ENCODE results near the gene NTRK2.

NTRK2 gene

DNA sequence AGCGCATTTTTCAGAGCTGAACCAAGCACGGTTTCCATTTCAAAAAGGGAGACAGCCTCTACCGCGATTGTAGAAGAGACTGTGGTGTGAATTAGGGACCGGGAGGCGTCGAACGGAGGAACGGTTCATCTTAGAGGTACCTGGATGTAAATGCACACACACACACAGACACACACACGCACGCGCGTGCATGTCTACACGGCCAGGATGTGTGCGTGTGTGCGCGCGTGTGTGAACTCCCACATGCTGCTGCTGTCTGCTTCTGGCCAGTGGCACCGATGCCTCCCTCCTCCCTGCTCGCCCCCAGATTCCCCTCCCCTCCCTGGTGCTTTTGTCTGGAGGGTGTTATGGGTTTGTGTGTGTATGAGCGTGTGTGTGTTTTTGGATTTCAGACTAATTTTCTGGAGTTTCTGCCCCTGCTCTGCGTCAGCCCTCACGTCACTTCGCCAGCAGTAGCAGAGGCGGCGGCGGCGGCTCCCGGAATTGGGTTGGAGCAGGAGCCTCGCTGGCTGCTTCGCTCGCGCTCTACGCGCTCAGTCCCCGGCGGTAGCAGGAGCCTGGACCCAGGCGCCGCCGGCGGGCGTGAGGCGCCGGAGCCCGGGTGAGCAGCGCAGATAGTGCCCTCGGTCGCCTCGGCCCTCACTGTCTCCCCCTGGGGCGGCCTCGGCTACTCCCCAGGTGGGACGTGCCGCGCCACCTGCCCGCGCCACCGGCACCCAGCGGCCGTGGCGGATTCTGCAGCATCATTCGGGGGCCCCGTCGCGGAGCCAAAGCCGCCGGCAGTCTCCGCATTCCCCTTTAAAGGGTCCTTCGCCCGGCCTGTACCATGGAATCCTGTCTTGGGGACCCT, at the start of gene NTRK2:
NTRK2 (plus strand) TSS at position 442 of the 850 bp plus-strand sequence. CDS start 1,020 bp downstream, outside the sequence.
- DNase-seq, result peak; percentile 17

DNA sequence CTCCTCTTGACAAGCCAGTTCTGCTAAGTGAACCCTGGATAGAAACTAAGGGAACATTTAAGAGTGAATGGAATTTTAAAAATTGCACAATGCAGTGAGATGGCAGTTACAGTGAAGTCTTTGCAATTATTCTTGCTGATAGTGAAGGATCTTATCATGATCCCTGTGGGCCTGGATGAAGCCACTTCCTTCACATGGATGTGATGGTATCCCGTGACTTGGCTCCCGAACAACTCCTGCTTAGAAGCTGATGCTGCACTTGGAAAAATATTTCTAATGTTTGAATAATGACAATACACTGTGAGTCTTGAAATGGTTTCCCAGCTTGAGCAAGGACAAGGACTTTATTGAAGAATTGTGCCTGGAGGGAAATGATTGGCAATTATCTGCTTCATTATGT, 49.2 kb upstream of the NTRK2 start:
- no peak for DNase-seq

DNA sequence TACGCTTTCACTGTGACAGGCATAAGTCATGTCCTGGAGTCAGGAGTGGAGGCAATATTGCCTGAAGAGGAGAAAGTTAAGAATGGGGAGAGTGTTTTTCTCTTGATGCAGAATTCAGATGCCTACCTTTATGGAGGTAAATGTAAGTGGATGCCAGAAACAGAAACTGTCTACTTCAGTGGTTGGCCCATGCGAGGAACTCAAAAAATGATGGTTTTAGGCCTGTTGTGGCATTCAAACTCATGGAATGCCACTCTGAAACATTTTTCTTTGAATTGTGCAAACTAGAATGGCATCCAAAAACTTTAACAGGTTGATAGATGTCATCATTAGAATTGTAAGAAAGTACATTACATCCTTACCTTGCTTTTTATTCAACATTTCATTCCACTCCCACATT, 47.7 kb upstream of the NTRK2 start:
- DNase-seq, result no peak

DNA sequence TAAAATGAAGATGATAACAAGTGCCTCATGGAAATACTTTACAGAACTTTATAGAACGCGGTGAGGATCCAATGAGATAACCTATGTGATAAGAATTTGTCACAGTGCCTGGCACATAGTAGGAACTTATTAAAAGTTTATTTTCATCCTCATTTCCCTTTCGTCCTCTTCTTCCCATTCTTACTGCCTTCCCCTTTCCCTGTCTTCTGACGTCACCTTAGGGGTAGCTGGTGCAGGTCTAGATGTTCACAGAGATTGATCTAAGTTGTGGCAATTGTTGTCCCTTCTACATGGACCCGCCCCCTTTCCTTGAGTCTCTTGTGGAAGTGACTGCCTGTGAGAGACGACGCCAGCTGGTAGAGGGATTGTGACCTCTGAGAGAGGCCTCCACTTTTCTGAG, 46.5 kb upstream of the NTRK2 start:
- no peak for DNase-seq

DNA sequence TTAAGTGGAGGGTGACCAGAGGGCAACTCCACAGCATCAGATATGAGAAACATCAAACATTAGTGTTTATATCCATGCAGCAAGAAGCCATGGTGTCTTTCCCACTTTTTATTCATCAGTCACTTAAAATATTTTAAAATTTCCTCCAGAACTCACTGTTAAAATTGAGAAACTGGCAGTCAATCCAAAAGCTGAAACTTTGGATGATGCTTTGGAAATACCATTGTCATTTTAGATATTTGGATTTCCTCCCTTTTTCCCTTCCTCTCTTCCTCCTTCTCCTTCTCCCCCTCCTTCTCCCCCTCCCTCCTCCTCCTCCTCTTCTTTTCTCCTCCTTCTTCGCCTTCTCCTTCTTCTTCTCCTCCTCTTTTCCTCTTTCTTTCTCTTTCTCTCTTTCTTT, 33.1 kb upstream of the NTRK2 start:
- no peak for DNase-seq

DNA sequence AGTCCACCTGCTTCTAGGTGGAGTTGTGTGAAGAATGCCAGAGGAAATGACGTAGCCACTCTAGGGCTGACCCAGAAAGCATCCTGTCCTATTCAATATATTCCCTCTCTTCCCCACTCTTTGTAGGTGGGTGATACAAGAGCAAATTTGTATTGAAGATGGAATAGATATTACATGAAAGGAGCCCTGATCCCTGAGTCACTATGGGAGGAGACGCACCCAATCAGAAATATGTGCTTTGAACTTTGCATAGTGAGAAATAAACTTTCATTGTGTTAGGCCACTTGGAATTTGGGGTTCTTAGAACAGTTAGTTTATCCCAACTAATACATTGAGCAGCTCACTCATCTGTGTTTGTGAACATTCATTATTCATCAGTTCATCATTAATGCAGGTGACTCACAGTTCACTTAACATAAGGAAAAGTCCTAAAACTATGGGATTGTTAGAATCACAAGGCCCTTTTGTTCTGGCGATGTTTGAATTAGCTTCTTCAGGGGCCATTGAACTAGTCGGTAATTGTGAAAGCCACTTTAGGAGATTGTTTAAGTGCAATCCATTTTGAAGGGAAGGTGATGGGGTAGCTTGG, 26.9 kb upstream of the NTRK2 start:
- DNase-seq, result no peak

DNA sequence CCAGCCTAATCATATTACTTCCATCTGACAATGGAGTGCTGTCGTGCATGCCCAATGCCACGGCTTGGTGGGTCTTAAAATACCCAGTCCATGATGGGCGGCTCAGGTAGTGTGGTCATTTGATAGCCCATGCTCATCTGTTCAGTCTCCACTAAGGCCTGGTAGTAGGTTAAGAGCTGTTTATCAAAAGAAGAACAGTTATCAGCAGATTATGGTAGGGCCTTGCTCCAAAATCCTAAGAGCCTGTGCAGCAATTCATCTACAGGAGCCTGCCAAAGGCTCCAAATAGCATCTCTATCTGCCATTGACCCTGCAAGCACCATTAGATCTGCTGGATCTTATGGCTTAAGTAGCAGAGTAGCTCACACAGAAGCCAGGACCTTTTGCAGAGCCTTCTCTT, 21.8 kb upstream of the NTRK2 start:
- no peak for DNase-seq

DNA sequence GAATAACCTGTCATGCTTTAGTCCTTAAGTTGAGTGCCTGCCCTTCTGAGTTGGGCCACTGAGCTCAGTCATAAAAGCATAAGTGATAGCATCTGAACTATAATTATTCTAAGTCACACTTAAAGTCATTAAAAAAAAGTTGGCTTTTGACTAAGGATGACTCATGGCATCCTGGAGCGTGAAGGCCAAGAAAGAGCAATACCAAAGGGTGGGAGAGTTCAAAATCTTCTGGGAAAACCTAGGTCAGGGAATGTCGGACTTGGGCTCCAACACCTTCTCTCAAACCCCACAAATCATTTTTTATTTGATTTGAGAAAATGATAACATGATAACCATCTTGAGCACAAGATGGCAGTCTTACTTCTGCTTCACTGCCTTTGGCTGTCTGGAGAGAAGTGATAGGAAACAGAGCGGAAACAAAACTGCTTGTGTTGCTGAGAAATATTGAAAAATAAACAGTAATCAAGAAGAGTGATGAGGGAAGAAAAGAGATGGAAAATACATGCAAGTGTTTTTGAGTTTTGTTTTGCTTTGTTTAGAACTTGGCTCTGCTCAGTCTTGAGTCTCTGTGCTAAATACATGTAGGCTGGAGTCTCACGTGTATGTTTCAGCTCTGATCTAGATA, 16.9 kb upstream of the NTRK2 start:
- no peak for DNase-seq

DNA sequence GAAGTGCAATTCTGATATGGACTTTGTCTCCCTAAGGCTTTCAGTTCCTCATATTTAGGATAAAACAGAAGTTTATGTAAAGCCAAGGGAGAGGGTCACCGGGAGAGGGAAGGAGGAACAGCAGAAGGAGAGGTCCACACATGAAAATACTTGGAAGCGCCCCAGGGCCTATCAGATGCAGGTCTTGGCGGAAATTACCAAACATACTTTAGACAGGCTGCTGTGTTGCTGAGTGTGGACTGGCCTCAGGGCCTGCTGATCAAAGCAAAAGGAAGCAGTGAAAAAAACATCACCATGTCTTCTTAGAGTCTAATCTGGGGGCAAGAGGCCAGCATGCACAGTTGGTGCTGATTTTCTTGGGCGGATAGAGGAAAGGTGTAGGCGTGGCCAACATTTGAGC, 14.1 kb upstream of the NTRK2 start:
- no peak for DNase-seq

DNA sequence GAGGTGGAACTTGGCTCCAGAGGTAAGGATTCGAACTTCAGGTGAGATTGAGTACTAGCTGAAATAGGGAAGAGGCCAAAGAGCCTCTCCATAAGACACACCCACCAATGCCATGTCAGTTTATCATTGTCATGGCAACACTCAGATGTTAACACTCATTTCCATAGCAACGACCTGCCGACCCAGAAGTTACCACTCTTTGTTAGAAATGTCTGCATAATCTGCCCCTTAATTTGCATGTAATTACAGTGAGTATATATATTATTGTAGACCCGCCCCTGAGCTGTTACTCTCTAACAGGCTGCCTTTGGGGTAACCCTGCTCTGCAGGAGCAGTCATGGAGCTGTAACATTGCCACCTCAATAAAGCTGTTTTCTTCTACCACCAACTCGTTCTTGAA, 10.2 kb upstream of the NTRK2 start:
- no peak for DNase-seq

DNA sequence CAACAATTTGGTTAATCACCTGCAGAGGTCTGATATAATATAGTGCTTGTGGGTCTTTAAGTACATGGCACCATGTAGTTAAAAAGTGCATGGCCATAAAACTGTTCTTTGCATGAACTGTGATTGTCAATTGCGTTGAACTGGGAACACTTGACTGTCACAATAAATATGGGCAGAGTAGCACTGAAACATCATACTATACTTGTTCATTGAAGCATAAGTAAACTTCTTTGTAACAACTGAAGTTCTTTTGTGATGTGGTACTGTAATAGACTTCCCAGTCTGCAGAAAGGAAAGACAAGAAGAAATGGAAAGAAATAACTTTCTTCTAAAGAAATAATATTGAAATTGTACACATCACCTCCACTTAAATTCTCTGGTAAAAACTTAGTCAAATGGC, 9.8 kb upstream of the NTRK2 start:
- no peak for DNase-seq

DNA sequence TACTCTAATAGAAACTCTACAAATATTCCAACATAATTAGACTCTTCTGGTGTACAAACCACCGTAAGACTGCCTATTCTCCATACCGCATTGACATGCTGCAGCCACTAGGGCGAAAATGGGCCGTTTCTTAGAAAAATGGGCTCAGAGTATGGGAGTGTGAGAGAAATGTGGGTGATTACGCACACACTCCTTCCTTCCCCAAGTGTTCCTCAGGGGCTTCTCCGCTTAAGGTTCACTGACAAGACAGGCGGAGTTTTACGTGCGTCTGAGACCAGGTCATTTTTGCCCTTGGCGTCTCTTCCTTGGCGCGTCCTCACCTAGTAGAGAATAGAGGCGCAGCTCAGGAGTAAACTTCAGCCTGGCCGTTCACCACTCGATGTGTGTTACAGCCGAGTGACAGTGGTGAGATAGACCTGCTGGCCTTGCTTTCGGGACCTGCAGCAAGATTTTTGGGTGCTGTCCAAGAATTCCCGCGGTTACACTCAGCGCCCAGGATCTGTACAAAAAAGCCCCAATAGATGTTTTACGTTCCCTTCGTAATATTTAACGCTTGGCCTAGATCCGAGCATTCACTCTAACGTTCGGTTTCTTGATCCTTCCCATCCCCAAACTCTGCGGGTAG, 1.8 kb upstream of the NTRK2 start:
- DNase-seq, result no peak

DNA sequence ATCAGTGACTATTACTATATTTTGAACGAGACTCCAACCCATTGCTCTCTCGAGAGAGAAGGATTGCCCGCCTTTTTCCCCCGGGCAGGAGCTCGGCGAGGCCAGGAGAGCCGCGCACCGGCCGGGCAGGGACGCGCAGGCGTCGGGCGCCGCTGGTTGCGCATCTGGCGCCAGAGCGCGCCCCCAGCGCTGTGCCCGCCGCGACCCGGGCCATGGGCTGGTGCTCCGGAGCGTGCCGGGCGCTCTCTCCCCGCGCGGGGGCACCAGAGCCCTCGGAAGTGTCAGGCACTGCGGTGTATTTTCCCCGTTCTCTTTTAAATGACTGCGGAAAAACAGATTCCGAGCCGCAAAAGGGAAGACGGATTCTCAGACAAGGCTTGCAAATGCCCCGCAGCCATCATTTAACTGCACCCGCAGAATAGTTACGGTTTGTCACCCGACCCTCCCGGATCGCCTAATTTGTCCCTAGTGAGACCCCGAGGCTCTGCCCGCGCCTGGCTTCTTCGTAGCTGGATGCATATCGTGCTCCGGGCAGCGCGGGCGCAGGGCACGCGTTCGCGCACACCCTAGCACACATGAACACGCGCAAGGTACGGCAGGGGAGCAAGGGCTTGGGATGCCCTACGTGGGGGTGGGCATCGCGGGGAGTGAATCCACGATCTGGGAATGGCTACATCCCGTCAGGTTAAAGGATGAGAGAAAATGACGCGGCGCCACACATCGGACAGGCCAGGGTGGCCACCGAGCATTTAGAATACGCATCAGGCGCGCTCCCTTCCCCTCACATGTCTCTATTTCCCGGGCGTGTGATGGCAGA, 1.1 kb upstream of the NTRK2 start:
- peak; percentile 73 for DNase-seq

DNA sequence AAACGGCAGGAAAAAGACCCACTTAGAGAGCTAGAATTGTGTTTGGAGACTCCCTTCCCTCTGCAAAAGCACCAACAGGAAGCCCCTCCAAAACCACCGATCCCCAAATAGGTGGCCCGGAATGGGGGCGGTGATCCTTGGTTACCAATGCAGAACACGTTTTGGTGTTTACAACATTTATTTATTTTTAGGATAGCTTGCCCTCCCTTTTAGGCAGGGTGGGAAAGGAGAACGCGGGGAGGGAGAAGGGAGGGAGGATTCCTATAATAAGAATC, 579 bp upstream of the NTRK2 start:
- DNase-seq, result no peak

DNA sequence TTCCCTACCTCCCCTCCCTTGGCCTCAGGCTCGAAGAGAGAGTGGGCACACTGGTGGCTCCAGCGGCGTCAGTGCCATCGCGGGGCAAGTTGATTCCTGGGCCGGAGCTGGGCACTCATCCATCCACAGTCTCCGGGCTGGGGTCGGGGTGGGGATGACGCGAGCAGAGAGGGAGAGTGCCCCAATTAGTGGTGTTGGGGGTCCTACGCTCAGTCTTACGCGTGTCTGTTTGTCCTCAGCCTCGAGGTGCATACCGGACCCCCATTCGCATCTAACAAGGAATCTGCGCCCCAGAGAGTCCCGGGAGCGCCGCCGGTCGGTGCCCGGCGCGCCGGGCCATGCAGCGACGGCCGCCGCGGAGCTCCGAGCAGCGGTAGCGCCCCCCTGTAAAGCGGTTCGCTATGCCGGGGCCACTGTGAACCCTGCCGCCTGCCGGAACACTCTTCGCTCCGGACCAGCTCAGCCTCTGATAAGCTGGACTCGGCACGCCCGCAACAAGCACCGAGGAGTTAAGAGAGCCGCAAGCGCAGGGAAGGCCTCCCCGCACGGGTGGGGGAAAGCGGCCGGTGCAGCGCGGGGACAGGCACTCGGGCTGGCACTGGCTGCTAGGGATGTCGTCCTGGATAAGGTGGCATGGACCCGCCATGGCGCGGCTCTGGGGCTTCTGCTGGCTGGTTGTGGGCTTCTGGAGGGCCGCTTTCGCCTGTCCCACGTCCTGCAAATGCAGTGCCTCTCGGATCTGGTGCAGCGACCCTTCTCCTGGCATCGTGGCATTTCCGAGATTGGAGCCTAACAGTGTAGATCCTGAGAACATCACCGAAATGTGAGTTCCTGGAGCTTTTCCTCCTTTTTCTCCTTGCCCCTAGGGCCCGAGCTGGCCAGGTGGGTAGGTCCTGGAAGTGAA, 861 bp downstream of the NTRK2 start:
- DNase-seq, result no peak

DNA sequence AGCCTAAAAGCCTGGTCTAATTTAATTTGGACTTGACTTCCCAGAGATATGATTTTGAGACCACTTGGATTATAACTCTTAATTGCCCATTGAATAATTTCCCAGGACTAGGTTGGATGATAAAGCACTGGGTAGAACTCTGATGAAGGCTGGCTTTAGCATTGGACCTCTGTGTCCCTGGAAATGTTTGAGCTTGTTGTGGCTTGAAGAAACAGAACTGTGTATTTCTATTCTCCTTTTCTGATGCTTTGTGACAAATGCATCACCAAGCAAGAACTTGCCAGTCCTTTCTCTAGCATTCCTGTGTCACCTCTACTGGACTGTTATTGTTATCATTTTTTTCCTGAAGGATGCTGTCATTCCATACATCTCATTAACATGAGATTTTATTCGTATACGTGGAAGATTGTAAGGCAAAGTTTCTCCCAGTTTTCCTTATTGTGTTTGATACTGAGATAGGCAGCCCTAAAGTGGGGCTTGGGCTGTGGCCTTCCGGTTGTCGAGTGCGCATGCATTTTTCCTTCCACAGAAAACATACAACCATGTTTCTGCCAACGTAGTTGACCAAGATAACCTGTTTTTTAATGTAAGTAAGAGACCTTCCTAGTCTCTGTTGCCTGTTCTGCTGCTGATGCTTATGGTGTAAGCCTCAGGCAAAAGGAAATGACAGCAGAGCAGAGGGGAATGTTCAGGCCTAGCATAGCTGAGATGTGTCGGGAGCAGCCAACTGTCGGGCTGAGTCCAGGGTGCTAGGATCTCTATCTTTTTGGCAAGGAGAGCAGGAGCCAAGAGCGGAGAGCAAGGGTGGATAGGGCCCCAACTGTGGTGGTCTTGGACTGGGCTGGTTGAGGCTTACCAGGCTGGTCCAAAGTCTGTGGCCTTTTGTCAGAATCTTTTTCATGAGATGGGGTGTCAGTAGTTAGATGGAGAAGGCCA, 2.3 kb downstream of the NTRK2 start:
- no peak for DNase-seq

DNA sequence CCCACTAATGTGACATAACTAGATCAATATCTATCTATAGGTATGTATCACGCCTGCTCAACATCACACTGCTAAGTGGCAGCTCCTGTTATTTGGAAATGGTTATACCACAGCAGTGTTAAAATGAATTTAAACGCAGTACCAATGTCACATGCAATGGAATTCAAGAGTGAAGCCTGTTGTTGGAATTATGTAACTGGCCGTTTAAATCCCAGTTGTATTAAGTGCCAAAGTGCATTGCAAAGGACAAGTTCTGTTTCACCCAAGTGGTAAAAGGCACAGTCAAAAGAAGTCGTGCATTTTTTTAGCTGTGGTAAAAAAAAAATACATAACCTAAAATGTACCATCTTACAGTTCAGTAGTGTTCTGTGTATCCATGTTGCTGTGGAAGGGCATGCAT, 4.3 kb downstream of the NTRK2 start:
- no peak for DNase-seq

DNA sequence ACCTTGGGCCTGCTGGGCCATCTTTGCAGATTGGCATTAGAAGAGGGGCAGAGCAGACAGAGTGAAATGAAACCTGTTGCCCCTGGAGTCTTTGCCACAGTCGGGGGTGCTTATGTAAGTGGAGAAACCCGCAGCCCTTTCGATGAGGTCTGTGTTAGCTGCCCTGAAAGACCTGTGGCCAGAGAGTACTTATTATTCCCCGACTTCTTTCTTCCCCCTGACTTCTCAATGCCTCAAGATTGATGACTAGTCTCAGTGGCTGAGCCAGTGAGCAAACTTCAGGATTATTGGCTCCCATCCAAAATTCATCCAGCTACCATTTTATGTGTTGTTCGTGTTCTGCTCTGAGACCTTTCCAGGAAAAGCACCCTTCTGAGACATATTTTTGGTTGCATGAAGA, 7.6 kb downstream of the NTRK2 start:
- no peak for DNase-seq

DNA sequence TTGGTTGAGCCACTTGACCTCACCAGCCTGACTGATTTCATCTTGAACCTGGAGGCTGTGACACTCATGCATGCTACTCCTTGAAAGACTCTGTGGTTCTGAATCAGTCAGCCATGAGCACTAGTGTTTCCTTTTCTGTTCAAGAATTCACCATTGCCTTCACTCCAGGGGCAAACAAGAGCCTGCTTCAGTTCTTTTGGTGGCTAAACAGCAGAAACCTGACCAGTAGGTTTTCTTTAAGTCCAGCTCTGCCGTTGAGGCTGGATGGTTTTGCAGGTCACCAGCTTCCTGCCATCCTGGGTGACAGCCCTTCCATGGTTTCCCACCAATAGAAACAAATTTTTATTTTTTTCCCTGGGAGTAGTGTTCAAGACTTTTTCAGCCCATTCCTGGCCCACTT, 10.0 kb downstream of the NTRK2 start:
- no peak for DNase-seq

DNA sequence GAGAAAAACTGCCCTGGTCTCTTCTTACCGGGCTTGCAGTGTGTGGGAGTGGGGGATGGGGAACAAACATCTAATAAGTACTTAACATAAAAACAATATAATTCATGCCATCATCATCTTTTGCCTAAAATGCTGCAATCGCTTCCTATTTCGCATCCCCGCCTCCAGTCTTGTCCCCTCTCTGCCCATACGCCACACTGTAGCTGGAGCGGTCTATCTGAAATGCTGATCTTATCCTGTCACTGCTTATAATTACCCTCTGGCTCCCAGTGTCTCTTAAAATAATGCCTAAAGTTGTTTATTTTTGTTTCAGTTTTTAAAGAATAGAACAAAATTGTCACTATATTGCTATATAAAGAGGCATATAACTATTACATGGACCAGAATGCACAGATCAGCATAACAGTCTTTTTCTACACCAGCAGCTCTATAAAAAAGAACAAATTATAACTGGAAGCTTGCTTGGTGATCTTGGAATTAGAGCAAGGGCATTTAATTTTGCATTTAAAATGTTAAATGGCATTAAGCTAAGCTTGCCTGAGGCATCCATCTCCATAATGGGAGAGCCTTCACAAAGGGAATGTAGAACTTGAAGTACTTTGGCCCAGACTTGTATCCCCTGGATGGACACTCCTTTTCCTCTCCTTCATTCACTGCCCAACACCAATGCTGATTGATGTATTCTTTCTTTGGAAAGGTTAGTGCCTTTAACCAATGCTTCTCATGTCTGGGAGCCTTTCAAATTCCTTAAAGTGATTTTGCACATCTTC, 12.2 kb downstream of the NTRK2 start:
- no peak for DNase-seq
